Retina (tissue), 1 donor: ENCODE data around the gene BLVRB.
"Not testable (repeated sequence)": the region's sequence is repeated elsewhere in the genome, so short reads cannot be mapped to it uniquely, and the experiment has no call there.

Experiments used
- DNase-seq: peaks from one replicate; pipeline ENCODE4 v3.0.0-alpha.2; 2016

BLVRB gene

GRCh38 chr19:40486017-40486416 lies 20.5 kb upstream of the BLVRB start:
- no peak for DNase-seq

GRCh38 chr19:40475878-40476644 lies 10.5 kb upstream of the BLVRB start:
- DNase-seq: not testable (repeated sequence)

GRCh38 chr19:40474737-40475136 lies 9.2 kb upstream of the BLVRB start:
- DNase-seq: no peak

- no peak for DNase-seq
Observed at GRCh38 chr19:40472516-40472915, 7.0 kb upstream of the BLVRB start.

- DNase-seq: no peak
Observed at GRCh38 chr19:40471111-40471510, 5.6 kb upstream of the BLVRB start.

- no peak for DNase-seq
Observed at GRCh38 chr19:40469011-40469410, 3.5 kb upstream of the BLVRB start.

- peak; percentile 15 for DNase-seq
Observed at GRCh38 chr19:40466985-40467734, 1.6 kb upstream of the BLVRB start, which contains the start of gene SPTBN4. Gene SPTBN4, plus strand, starts transcription at chr19:40467001. Its CDS starts 5,621 bp downstream, at chr19:40472622.

- DNase-seq: no peak
Observed at GRCh38 chr19:40466219-40466984, 857 bp upstream of the BLVRB start.

GRCh38 chr19:40465025-40465556 lies 454 bp downstream of the BLVRB start:
- no peak for DNase-seq

- DNase-seq: peak; percentile 63
Observed at GRCh38 chr19:40464059-40465024, 1.2 kb downstream of the BLVRB start.

- not testable (repeated sequence) for DNase-seq
Observed at GRCh38 chr19:40463587-40464037, 1.9 kb downstream of the BLVRB start.

- no peak for DNase-seq
Observed at GRCh38 chr19:40461669-40462221, 3.8 kb downstream of the BLVRB start.

GRCh38 chr19:40460185-40460584 lies 5.4 kb downstream of the BLVRB start:
- no peak for DNase-seq

GRCh38 chr19:40458597-40458974 lies 7.0 kb downstream of the BLVRB start:
- DNase-seq: no peak

GRCh38 chr19:40457953-40458596 lies 7.5 kb downstream of the BLVRB start:
- no peak for DNase-seq

GRCh38 chr19:40457048-40457447 lies 8.5 kb downstream of the BLVRB start:
- no peak for DNase-seq

GRCh38 chr19:40453943-40454342 lies 11.6 kb downstream of the BLVRB start:
- DNase-seq: not testable (repeated sequence)

GRCh38 chr19:40453151-40453735 lies 12.3 kb downstream of the BLVRB start:
- DNase-seq: no peak

- no peak for DNase-seq
Observed at GRCh38 chr19:40452016-40452415, 13.5 kb downstream of the BLVRB start.

GRCh38 chr19:40450664-40451063 lies 14.9 kb downstream of the BLVRB start:
- DNase-seq: no peak

GRCh38 chr19:40449506-40449905 lies 16.0 kb downstream of the BLVRB start:
- DNase-seq: no peak
